Right kidney (tissue), 1 donor: ENCODE results near the gene DUSP28.

Source experiments
- DNase-seq: peaks from one replicate; pipeline ENCODE4 v3.0.0-alpha.2; 2016

The DUSP28 gene

GRCh38 chr2:240601061-240601830 is 41.1 kb downstream of the DUSP28 start:
- no peak for DNase-seq

GRCh38 chr2:240601831-240602160 is 41.6 kb downstream of the DUSP28 start:
- no peak for DNase-seq

GRCh38 chr2:240602266-240603050 is 42.3 kb downstream of the DUSP28 start:
- no peak for DNase-seq

GRCh38 chr2:240603081-240603835 is 43.1 kb downstream of the DUSP28 start:
- DNase-seq: no peak

- DNase-seq: no peak
Observed at GRCh38 chr2:240603846-240604245, 43.7 kb downstream of the DUSP28 start.

GRCh38 chr2:240604291-240604938 is 44.3 kb downstream of the DUSP28 start:
- DNase-seq: peak; percentile 53

GRCh38 chr2:240604939-240605716 is 45.0 kb downstream of the DUSP28 start:
- no peak for DNase-seq

GRCh38 chr2:240605867-240606743 is 45.9 kb downstream of the DUSP28 start:
- DNase-seq: no peak

GRCh38 chr2:240611601-240612210 is 51.5 kb downstream of the DUSP28 start:
- DNase-seq: no peak
